Stimulated activated naive CD8-positive, alpha-beta T cell treated with anti-CD3 and anti-CD28 coated beads, Interleukin-15, Interleukin-2, amounts not matched to agents 100 ng/mL and 50 ng/mL, for 24 hours (primary cell): ENCODE results near the gene GLI3.

Experiments
- H3K27ac Mint-ChIP-seq: one replicate; pipeline ENCODE4 v1.8.0; 2021; ENCODE audit warnings: mild to moderate bottlenecking, mixed read lengths
- H3K27me3 Mint-ChIP-seq: one replicate; pipeline ENCODE4 v1.8.0; 2021; ENCODE audit warnings: mixed read lengths
- H3K36me3 Mint-ChIP-seq: one replicate; pipeline ENCODE4 v1.8.0; 2021; ENCODE audit warnings: low read depth, mixed read lengths
- H3K4me1 Mint-ChIP-seq: one replicate; pipeline ENCODE4 v1.8.0; 2021; ENCODE audit warnings: low read depth, mixed read lengths
- H3K4me3 Mint-ChIP-seq: one replicate; pipeline ENCODE4 v1.8.0; 2021; ENCODE audit warnings: mild to moderate bottlenecking, mixed read lengths
- H3K9me3 Mint-ChIP-seq: one replicate; pipeline ENCODE4 v1.8.0; 2021; ENCODE audit warnings: mixed read lengths

GLI3 gene

GRCh38 chr7:42012786-42013360 lies 224.1 kb downstream of the GLI3 start:
- Mint-ChIP-seq H3K4me1 (no peaks in the 10 kb centered on the region), H3K27me3 (peaks cover 14% of the 10 kb centered on the region), H3K27ac (no peak overlapping the region), H3K36me3 (peaks cover 6% of the 10 kb centered on the region), H3K9me3 (peaks cover 12% of the 10 kb centered on the region), H3K4me3 (no peak overlapping the region)

- Mint-ChIP-seq H3K36me3 (peaks cover 6% of the 10 kb centered on the region), H3K4me3 (no peak overlapping the region), H3K27ac (no peak overlapping the region)
Measured at GRCh38 chr7:42012313-42012712, 224.7 kb downstream of the GLI3 start.

GRCh38 chr7:42011846-42012245 lies 225.2 kb downstream of the GLI3 start:
- Mint-ChIP-seq H3K27me3 (peaks cover 6% of the 10 kb centered on the region), H3K9me3 (peaks cover 12% of the 10 kb centered on the region), H3K4me1 (no peaks in the 10 kb centered on the region), H3K36me3 (peaks cover 6% of the 10 kb centered on the region), H3K27ac (no peak overlapping the region), H3K4me3 (no peak overlapping the region)

More at GRCh38 chr7:42012313-42012712, 224.7 kb downstream of the GLI3 start:
- Mint-ChIP-seq H3K4me1 (no peaks in the 10 kb centered on the region), H3K27me3 (peaks cover 11% of the 10 kb centered on the region), H3K9me3 (peaks cover 12% of the 10 kb centered on the region)

- Mint-ChIP-seq H3K4me1 (no peaks in the 10 kb centered on the region), H3K27me3 (no peaks in the 10 kb centered on the region), H3K4me3 (no peak overlapping the region), H3K27ac (no peak overlapping the region), H3K9me3 (peaks cover 8% of the 10 kb centered on the region), H3K36me3 (peaks cover 6% of the 10 kb centered on the region)
Measured at GRCh38 chr7:42010751-42011150, 226.3 kb downstream of the GLI3 start.

GRCh38 chr7:42006801-42007513 lies 230.1 kb downstream of the GLI3 start:
- H3K36me3 Mint-ChIP-seq: no peaks in the 10 kb centered on the region
- no peak overlapping the region for H3K27ac Mint-ChIP-seq
- H3K9me3 Mint-ChIP-seq: no peaks in the 10 kb centered on the region
- no peaks in the 10 kb centered on the region for H3K4me1 Mint-ChIP-seq
- H3K4me3 Mint-ChIP-seq: no peak overlapping the region
- peaks cover 5% of the 10 kb centered on the region for H3K27me3 Mint-ChIP-seq

- H3K27me3 Mint-ChIP-seq: peaks cover 19% of the 10 kb centered on the region
- H3K4me3 Mint-ChIP-seq: no peak overlapping the region
- H3K9me3 Mint-ChIP-seq: no peaks in the 10 kb centered on the region
- no peaks in the 10 kb centered on the region for H3K36me3 Mint-ChIP-seq
- H3K27ac Mint-ChIP-seq: no peak overlapping the region
- H3K4me1 Mint-ChIP-seq: no peaks in the 10 kb centered on the region
Measured at GRCh38 chr7:42002654-42003053, 234.4 kb downstream of the GLI3 start.

GRCh38 chr7:41999736-42000283 lies 237.2 kb downstream of the GLI3 start:
- Mint-ChIP-seq H3K9me3 (no peaks in the 10 kb centered on the region), H3K27ac (no peak overlapping the region), H3K4me1 (no peaks in the 10 kb centered on the region), H3K27me3 (peaks cover 18% of the 10 kb centered on the region), H3K4me3 (no peak overlapping the region), H3K36me3 (no peaks in the 10 kb centered on the region)

GRCh38 chr7:41998041-41998440 lies 239.0 kb downstream of the GLI3 start:
- Mint-ChIP-seq H3K4me1 (no peaks in the 10 kb centered on the region), H3K9me3 (no peaks in the 10 kb centered on the region), H3K27me3 (peaks cover 16% of the 10 kb centered on the region), H3K36me3 (no peaks in the 10 kb centered on the region), H3K4me3 (no peak overlapping the region), H3K27ac (no peak overlapping the region)

- peaks cover 16% of the 10 kb centered on the region for H3K27me3 Mint-ChIP-seq
Measured at GRCh38 chr7:41997151-41997550, 239.9 kb downstream of the GLI3 start.

GRCh38 chr7:41996381-41997035 lies 240.5 kb downstream of the GLI3 start:
- Mint-ChIP-seq H3K4me3 (no peak overlapping the region), H3K9me3 (no peaks in the 10 kb centered on the region), H3K4me1 (no peaks in the 10 kb centered on the region), H3K27ac (no peak overlapping the region), H3K36me3 (no peaks in the 10 kb centered on the region), H3K27me3 (peaks cover 16% of the 10 kb centered on the region)

More at GRCh38 chr7:41997151-41997550, 239.9 kb downstream of the GLI3 start:
- Mint-ChIP-seq H3K36me3 (no peaks in the 10 kb centered on the region), H3K9me3 (no peaks in the 10 kb centered on the region), H3K4me3 (no peak overlapping the region), H3K27ac (no peak overlapping the region), H3K4me1 (no peaks in the 10 kb centered on the region)

GRCh38 chr7:41995632-41996271 lies 241.3 kb downstream of the GLI3 start:
- Mint-ChIP-seq H3K4me1 (no peaks in the 10 kb centered on the region), H3K27me3 (peaks cover 16% of the 10 kb centered on the region), H3K9me3 (no peaks in the 10 kb centered on the region), H3K27ac (no peak overlapping the region), H3K36me3 (no peaks in the 10 kb centered on the region), H3K4me3 (no peak overlapping the region)

GRCh38 chr7:41994746-41995110 lies 242.3 kb downstream of the GLI3 start:
- no peak overlapping the region for H3K27ac Mint-ChIP-seq
- H3K9me3 Mint-ChIP-seq: no peaks in the 10 kb centered on the region
- peaks cover 13% of the 10 kb centered on the region for H3K27me3 Mint-ChIP-seq
- no peaks in the 10 kb centered on the region for H3K4me1 Mint-ChIP-seq
- H3K4me3 Mint-ChIP-seq: no peak overlapping the region
- H3K36me3 Mint-ChIP-seq: no peaks in the 10 kb centered on the region

GRCh38 chr7:41994036-41994745 lies 242.8 kb downstream of the GLI3 start:
- Mint-ChIP-seq H3K4me1 (no peaks in the 10 kb centered on the region), H3K27me3 (peaks cover 10% of the 10 kb centered on the region), H3K27ac (no peak overlapping the region), H3K36me3 (no peaks in the 10 kb centered on the region), H3K9me3 (no peaks in the 10 kb centered on the region), H3K4me3 (no peak overlapping the region)
